HG02884 (cell line): ENCODE data around the gene GIGYF2.
"Not testable (repeated sequence)": the region's sequence is repeated elsewhere in the genome, so short reads cannot be mapped to it uniquely, and the experiment has no call there.

Experiments used
- ATAC-seq: cut with Tn5 transposase; IDR thresholded peaks from one replicate; pipeline ENCODE4 v1.9.1; 2021; ENCODE audit warnings: mild to moderate bottlenecking, moderate library complexity; ENCODE audit not compliant: unreplicated experiment

Gene GIGYF2

GRCh38 chr2:232800166-232800565 lies 103.0 kb downstream of the GIGYF2 start:
- ATAC-seq = no peak

DNA sequence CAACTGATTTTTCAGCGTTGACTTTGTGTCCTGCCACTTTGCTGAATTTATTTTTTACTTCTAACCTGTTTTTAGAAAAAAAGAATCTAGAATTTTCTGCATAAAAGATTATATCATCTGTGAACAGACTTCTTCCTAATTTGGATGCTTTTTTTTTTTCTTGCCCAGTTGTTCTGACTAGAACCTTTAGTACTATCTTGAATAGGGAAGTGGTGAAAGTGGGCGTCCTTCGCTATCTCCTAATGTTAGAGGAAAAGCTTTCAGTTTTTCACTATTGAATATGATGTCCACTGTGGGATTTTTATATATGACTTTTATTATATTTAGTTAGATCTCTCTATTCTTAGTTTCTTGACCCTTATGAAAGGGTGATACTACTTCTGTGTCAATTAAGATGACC lies 105.0 kb downstream of the GIGYF2 start:
- ATAC-seq = no peak

DNA sequence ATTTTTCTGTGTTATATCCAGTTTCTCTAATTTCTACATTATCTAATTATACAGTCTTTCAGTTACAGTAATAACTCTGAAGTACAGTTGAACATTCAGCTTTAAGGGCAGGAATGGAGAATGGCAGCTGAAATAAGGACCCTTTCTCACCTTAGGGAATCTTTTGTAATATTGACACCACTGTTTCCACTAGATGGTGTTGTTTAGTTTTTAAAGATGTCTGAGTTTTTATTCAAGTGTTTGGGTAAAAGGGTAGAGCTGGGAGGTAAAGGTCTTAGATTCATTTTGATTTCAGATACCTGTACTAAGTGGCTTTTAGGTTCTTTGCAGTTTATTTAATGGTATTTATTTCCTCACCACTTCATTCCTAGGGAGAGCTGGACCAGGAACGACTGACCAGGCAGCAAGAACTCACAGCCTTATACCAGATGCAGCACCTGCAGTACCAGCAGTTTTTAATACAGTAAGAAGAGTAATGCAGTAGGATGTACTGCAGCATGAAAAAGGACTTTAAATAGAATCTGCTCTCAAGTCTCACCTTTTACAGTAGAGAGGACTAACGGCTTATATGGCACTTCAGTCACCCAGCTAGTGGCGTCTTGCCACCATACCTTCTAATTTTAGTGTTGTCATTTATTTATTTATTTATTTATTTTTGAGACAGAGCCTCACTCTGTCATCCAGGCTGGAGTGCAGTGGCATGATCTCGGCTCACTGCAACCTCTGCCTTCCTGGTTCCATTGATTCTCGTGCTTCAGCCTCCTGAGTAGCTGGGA lies 112.4 kb downstream of the GIGYF2 start:
- no peak for ATAC-seq

DNA sequence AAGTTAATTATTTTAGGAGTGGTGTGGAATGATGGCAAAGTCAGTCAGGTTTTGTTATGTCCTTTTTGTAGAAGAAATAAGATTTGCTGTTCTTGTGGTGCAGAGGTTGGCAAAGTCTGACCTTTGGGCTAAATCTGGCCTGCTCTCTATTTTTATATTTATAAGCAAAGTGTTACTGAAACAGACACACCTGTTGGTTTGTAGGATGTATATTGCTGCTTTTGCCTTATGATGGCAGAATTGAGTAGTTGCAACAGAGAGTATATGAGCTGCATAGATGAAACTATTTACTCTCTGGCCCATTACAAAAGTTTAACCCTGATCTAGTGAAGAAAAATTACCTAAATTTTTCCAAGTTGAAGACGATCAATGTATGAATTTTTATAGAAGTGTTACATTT lies 113.3 kb downstream of the GIGYF2 start:
- ATAC-seq = no peak

GRCh38 chr2:232815569-232815968 lies 118.4 kb downstream of the GIGYF2 start:
- ATAC-seq = no peak

DNA sequence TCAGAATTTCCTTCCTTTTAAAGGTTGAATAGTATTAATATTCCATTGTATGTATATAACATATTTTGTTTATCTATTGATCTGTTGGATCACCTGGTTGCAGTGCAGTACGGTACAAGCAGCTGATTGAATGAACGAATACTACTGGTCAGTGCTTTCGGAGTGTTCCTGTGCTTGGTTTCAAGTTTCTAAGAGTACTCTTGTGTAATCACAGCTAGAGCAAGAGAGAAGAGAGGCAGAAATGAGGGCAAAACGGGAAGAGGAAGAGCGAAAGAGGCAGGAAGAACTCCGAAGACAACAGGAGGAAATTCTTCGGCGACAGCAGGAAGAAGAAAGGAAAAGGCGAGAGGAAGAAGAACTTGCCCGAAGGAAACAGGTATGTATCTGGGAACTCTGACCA lies 119.5 kb downstream of the GIGYF2 start:
- ATAC-seq = no peak

GRCh38 chr2:232817756-232818155 lies 120.6 kb downstream of the GIGYF2 start:
- ATAC-seq = no peak

GRCh38 chr2:232829988-232830387 lies 132.9 kb downstream of the GIGYF2 start:
- ATAC-seq = no peak

DNA sequence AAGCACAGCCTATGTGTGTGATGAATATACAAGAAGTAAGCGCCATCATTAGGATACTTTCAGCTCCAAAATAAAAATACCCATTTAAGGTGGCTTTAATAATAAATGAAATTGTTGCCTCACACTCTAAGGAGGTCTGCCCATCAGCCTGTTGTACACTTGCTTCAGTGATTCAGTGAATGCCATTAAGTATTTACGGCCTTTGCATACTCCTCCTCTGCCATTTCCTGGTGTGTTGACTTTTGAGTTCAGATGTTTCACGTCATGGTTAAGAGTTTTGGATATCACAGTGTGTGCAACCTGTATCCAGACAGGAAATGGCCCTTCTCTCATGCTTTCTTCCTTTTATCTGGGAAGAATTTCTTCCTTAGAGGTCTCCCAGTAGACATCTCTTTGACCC lies 134.4 kb downstream of the GIGYF2 start:
- no peak for ATAC-seq

- no peak for ATAC-seq
Measured at GRCh38 chr2:232833830-232834229, 136.7 kb downstream of the GIGYF2 start.

- no peak for ATAC-seq
Measured at GRCh38 chr2:232835687-232836208, 138.6 kb downstream of the GIGYF2 start.

- no peak for ATAC-seq
Measured at GRCh38 chr2:232836934-232837333, 139.8 kb downstream of the GIGYF2 start.

DNA sequence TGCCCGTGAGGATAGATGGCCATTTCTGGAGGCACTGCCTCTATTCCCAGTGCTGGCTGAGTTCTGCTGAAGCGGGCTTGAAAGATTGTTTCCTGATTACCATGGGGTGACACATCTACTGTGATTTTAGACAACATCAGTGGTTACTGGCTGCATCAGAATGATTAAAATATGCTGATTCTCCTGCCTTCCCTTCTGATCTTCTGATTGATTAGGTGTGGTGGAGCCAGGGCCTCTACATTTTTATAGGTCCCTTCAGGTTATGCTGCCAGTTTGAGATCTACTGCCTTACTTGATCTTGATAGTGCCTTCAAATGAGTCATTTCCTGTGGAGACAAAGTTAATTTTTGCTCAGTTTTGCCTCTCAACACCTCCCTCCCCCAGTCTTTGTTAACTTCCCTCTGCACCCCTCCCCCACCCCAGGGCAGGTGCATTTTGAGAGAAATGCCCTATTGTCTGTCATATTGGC lies 141.3 kb downstream of the GIGYF2 start:
- peak; percentile 84 for ATAC-seq

- ATAC-seq = no peak
Measured at GRCh38 chr2:232839411-232840079, 142.4 kb downstream of the GIGYF2 start.

- no peak for ATAC-seq
Measured at GRCh38 chr2:232842689-232843088, 145.6 kb downstream of the GIGYF2 start.

GRCh38 chr2:232843834-232844233 lies 146.7 kb downstream of the GIGYF2 start:
- ATAC-seq = no peak

- ATAC-seq = no peak
Measured at GRCh38 chr2:232846055-232846454, 148.9 kb downstream of the GIGYF2 start.

DNA sequence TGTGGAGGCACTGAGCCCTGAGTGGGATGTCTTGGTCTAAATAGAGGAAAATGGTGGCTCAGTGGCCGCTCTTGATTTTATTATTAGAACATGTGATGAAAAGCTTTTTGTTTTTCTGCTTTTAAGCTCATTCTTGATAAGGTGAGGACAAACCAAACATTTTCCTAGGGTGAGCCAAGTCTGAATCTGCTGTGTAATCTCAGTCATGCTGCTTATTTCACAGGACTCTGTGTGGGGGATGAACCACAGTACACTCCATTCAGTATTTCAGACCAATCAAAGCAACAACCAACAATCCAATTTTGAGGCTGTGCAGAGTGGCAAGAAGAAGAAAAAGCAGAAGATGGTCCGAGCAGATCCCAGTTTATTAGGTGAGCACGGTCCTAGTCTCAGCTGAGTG lies 152.9 kb downstream of the GIGYF2 start:
- ATAC-seq = no peak

DNA sequence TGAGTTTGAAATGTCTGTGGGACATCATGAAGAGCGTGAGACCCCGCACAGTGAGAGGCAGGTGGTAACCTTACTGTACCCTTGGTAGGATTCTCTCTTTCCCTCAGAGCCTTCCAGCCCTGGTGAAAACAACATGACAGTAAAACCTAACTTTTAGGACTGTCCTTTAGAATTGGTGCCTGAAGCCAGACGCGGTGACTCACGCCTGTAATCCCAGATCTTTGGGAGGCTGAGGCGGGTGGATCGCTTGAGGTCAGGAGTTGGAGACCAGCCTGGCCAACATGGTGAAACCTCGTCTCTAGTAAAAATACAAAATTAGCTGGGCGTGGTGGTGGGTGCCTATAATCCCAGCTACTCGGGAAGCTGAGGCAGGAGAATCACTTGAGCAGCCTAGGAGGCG lies 154.9 kb downstream of the GIGYF2 start:
- ATAC-seq = not testable (repeated sequence)

GRCh38 chr2:232852676-232853075 lies 155.5 kb downstream of the GIGYF2 start:
- no peak for ATAC-seq

- no peak for ATAC-seq
Measured at GRCh38 chr2:232854082-232854481, 157.0 kb downstream of the GIGYF2 start.

DNA sequence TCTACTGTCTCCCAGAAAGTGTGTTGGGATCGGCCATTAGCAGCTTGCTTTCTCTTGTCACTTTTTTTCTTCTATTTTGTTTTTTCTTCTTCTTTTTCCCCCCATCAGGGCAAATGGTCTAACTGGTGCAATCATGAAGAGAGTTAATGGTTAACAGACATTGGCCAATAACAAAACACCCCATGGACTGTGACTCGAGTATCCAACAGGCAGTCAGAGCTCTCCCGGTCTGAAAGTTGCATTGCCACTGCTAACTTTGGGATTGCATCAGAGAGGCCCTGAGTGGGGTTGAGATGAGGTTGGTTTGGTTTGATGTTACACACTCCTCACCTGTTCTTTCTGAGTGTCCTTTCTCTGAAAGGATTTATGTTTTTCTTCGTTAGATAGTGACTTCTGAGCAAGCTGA lies 160.0 kb downstream of the GIGYF2 start:
- ATAC-seq = no peak
